IMR-90 (cell line): Measurements from ENCODE around the gene KCNK15. TPM values are rescaled to one million over a fixed set of nuclear protein-coding genes. Genes with fewer than 3 reads are reported as not detected.

Experiments used
- ATAC-seq: fragments of 200-7000 bp; cut with Tn5 transposase; 2 replicates; pipeline ENCODE4 v1.9.1; 2020; ENCODE audit warnings: low read depth, mild to moderate bottlenecking, moderate library complexity
- BruUV-seq: library from RNA; stranded (reverse); fragments of 400-500 nt; replicated peaks from 2 replicates; lab custom pipeline; 2021; lab: Mats Ljungman, UMichigan
- CTCF ChIA-PET: fragments of 300-600 bp; formaldehyde crosslinking; extraction: SDS; loops from one replicate; lab custom pipeline; 2021; ENCODE audit warnings: antibody characterized with exemption; lab: Yijun Ruan, JAX
- POLR2A ChIA-PET: fragments of 300-600 bp; sonication (Branson Sonifier 250); formaldehyde crosslinking; loops from one replicate; lab custom pipeline; 2022; ENCODE audit warnings: antibody characterized with exemption; ENCODE audit not compliant: unreplicated experiment; lab: Charles Lee
- DNase-seq: peaks from one replicate; pipeline ENCODE4 v3.0.0; 2013
- H2AFZ ChIP-seq: replicated peaks from 2 replicates; pipeline ENCODE3; 2013; ENCODE audit warnings: low read length, mild to moderate bottlenecking; ENCODE audit not compliant: poor library complexity
- H2AK5ac ChIP-seq: 2 replicates; pipeline ENCODE4 v1.6.1; 2013; ENCODE audit warnings: low read depth, low read length, inconsistent platforms
- H2AK9ac ChIP-seq: replicated peaks from 2 replicates; pipeline ENCODE3; 2013; ENCODE audit warnings: mild to moderate bottlenecking, low read depth, low read length, moderate library complexity; ENCODE audit not compliant: poor library complexity
- H2BK120ac ChIP-seq: 2 replicates; pipeline ENCODE4 v1.6.1; 2013; ENCODE audit warnings: low read depth, low read length, inconsistent platforms
- H2BK15ac ChIP-seq: 3 replicates; pipeline ENCODE4 v1.6.1; 2013; ENCODE audit warnings: low read depth, low read length, inconsistent platforms
- H2BK20ac ChIP-seq: 2 replicates; pipeline ENCODE4 v1.6.1; 2013; ENCODE audit warnings: low read depth, mild to moderate bottlenecking, inconsistent platforms, low read length, moderate library complexity
- H2BK5ac ChIP-seq: 2 replicates; pipeline ENCODE4 v1.6.1; 2013; ENCODE audit warnings: mild to moderate bottlenecking, low read depth, low read length, inconsistent platforms; ENCODE audit not compliant: poor library complexity, severe bottlenecking
- H3K14ac ChIP-seq: replicated peaks from 2 replicates; pipeline ENCODE4 v1.6.1; 2013; ENCODE audit warnings: low read depth, low read length, inconsistent platforms
- H3K18ac ChIP-seq: 2 replicates; pipeline ENCODE4 v1.6.1; 2013; ENCODE audit warnings: low read depth, low read length, control low read depth
- H3K23ac ChIP-seq: 2 replicates; pipeline ENCODE4 v1.6.1; 2013; ENCODE audit warnings: low read depth, low read length, inconsistent platforms
- H3K27ac ChIP-seq: 2 replicates; pipeline ENCODE4 v1.5.1; 2013; ENCODE audit warnings: mild to moderate bottlenecking, control low read depth, low read length; ENCODE audit not compliant: insufficient read depth
- H3K27me3 ChIP-seq: 2 replicates; pipeline ENCODE4 v1.6.1; 2013; ENCODE audit warnings: low read length; ENCODE audit not compliant: control insufficient read depth, insufficient read depth
- H3K36me3 ChIP-seq: 2 replicates; pipeline ENCODE4 v1.6.1; 2013; ENCODE audit warnings: low read length, mixed read lengths; ENCODE audit not compliant: control insufficient read depth, insufficient read depth
- H3K4ac ChIP-seq: 2 replicates; pipeline ENCODE4 v1.6.1; 2013; ENCODE audit warnings: low read depth, low read length, inconsistent platforms
- H3K4me1 ChIP-seq: 2 replicates; pipeline ENCODE4 v1.6.1; 2013; ENCODE audit warnings: low read length, mixed read lengths; ENCODE audit not compliant: control insufficient read depth, insufficient read depth
- H3K4me2 ChIP-seq: 2 replicates; pipeline ENCODE4 v1.6.1; 2013; ENCODE audit warnings: low read depth, mild to moderate bottlenecking, control low read depth, low read length, moderate library complexity
- H3K4me3 ChIP-seq: 2 replicates; pipeline ENCODE4 v1.5.1; 2013; ENCODE audit warnings: low read depth, mild to moderate bottlenecking, control low read depth, low read length, moderate library complexity; ENCODE audit not compliant: insufficient read depth
- H3K56ac ChIP-seq: 2 replicates; pipeline ENCODE4 v1.6.1; 2013; ENCODE audit warnings: low read length, inconsistent platforms; ENCODE audit not compliant: insufficient read depth; ENCODE audit errors: extremely low read depth
- H3K79me1 ChIP-seq, 2 experiments: 2 replicates each; pipeline ENCODE4 v1.6.1; 2013; ENCODE audit warnings: low read length in 2 of 2, inconsistent platforms in 1 of 2, low read depth in 1 of 2
- H3K9ac ChIP-seq: 2 replicates; pipeline ENCODE4 v1.6.1; 2013; ENCODE audit warnings: low read depth, low read length, control low read depth
- H3K9me1 ChIP-seq: 2 replicates; pipeline ENCODE4 v1.6.1; 2013; ENCODE audit warnings: low read length, inconsistent platforms; ENCODE audit not compliant: insufficient read depth
- H3K9me3 ChIP-seq: 2 replicates; pipeline ENCODE4 v1.6.1; 2013; ENCODE audit warnings: low read length; ENCODE audit not compliant: control insufficient read depth, insufficient read depth
- H4K20me1 ChIP-seq: 2 replicates; pipeline ENCODE4 v1.6.1; 2013; ENCODE audit warnings: low read length, inconsistent platforms; ENCODE audit not compliant: insufficient read depth
- H4K5ac ChIP-seq: 2 replicates; pipeline ENCODE4 v1.6.1; 2013; ENCODE audit warnings: mild to moderate bottlenecking, low read depth, low read length, control low read depth
- H4K8ac ChIP-seq, 2 experiments: 2 replicates each; pipeline ENCODE4 v1.6.1; 2013; ENCODE audit warnings: low read depth in 2 of 2, low read length in 2 of 2, control low read depth in 1 of 2, inconsistent platforms in 1 of 2
- H4K91ac ChIP-seq: 2 replicates; pipeline ENCODE4 v1.6.1; 2013; ENCODE audit warnings: low read depth, low read length, inconsistent platforms; ENCODE audit not compliant: insufficient read depth
- BHLHE40 ChIP-seq: fragments of 150-350 bp; IDR thresholded peaks from 2 replicates; pipeline ENCODE4 v1.6.1; 2016; ENCODE audit warnings: mild to moderate bottlenecking, low read depth, low read length
- MAFK ChIP-seq: IDR thresholded peaks from 2 replicates; pipeline ENCODE4 v1.6.1; 2012; ENCODE audit warnings: low read depth, low read length, improper control_type of control experiment
- NFE2L2 ChIP-seq: fragments of 150-350 bp; IDR thresholded peaks from 2 replicates; pipeline ENCODE4 v1.6.1; 2016; ENCODE audit warnings: low read depth, mild to moderate bottlenecking, low read length
- RCOR1 ChIP-seq: IDR thresholded peaks from 2 replicates; pipeline ENCODE4 v1.6.1; 2012; ENCODE audit warnings: mild to moderate bottlenecking, low read length, improper control_type of control experiment; ENCODE audit not compliant: insufficient replicate concordance
- WGBS, 2 experiments: methylation state at CpG; one replicate each; pipeline versions ENCODE4 v1.1.5 to v1.1.7; 2013; ENCODE audit warnings: missing lambda C conversion rate in 2 of 2; ENCODE audit not compliant: insufficient read length in 1 of 2; ENCODE audit errors: extremely low coverage in 2 of 2; 5-methylcytosine and 5-hydroxymethylcytosine counted together
- dilution Hi-C: fragments of 300-500 bp; cut with HindIII; formaldehyde crosslinking; loops from one replicate; pipeline ENCODE4 v1.14.3; 2018; ENCODE audit warnings: low sequenced_read_pairs; ENCODE audit not compliant: unreplicated experiment
- in situ Hi-C: fragments of 300-500 bp; cut with MboI; formaldehyde crosslinking; loops from 3 replicates; pipeline ENCODE4 v1.14.3; 2019; ENCODE audit warnings: low sequenced_read_pairs, inconsistent platforms, mixed read lengths
- intact Hi-C: fragments of 100-400 bp; cut with micrococcal nuclease; formaldehyde crosslinking; loops from 2 replicates; pipeline ENCODE4 v1.10.0; 2022
- polyA plus RNA-seq, 3 experiments: library from polyadenylated mRNA; depleted of rRNA; stranded (reverse); fragments of >200 nt; gene quantifications; 2 replicates each; pipeline ENCODE4 v1.2.3, GENCODE V29; 2012; ENCODE audit warnings: low replicate concordance in 1 of 3
- total RNA-seq: library from RNA; depleted of rRNA; stranded (reverse); fragments of >200 nt; gene quantifications from 2 replicates; pipeline ENCODE4 v1.2.3, GENCODE V29; 2012

Gene KCNK15
- total and polyA plus RNA-seq, 2 of the 4 experiments (the other 2 are of a cell fraction) = not detected

DNA sequence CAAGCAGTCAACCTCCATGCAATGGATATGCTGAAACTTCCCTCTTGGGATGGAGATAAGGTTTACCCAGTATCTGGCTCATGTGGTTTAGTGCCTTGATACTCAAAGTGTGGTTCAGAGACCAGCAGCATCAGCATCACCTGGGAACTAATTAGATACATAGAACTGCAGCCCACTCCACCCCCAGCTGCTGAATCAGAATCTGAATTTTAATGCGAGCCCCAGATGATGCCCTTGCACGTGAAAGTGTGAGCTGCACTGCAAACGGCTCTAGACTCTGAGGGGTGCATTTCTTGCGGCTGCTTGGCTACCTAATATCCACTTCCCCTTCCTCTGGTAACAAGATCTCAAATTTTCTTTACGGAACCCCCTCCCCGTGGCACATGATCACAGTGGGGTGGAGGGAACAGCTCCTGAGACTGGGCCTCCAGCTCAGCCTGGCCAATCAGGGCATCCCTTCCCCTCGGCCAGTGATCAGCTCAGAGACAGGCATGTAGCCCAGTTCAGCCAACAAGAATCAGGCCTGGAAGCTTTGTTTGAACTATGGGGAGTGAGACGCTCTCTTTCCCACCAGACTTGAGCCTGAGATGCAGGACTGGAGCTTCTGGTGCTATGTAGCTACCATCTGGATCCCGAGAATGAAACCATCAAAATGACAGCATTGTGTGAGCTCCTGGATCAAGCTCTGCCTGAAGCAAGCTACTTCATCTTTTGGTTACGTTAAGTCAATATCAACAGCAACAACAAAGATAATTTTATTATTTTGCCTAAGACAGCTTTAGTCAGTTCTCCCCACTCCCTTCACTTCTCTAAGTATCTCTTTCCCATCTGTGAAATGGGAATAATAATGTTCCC is 12.8 kb downstream of the KCNK15 start:
- Histone ChIP-seq H3K4me2 (no peak overlapping the region), H3K4ac (no peak overlapping the region), H3K9me3 (no peaks in the 10 kb centered on the region), H3K14ac (no peak overlapping the region), H2BK120ac (no peak overlapping the region), H4K8ac (no peak overlapping the region), H3K4me1 (no peaks in the 10 kb centered on the region), H4K5ac (no peak overlapping the region), H3K56ac (no peak overlapping the region), H3K4me3 (no peak overlapping the region), H3K27ac (no peak overlapping the region), H3K27me3 (peaks cover 30% of the 10 kb centered on the region), H3K18ac (no peak overlapping the region), H3K36me3 (no peaks in the 10 kb centered on the region), H2AK9ac (no peak overlapping the region), H3K23ac (no peak overlapping the region), H4K20me1 (no peaks in the 10 kb centered on the region), H2BK5ac (no peak overlapping the region), H2AK5ac (no peak overlapping the region), H3K9me1 (no peaks in the 10 kb centered on the region), H2BK20ac (no peak overlapping the region), H2AFZ (no peak overlapping the region), H2BK15ac (no peak overlapping the region), H4K91ac (no peak overlapping the region), H3K79me1 (no peaks in the 10 kb centered on the region), H3K9ac (no peak overlapping the region)
- TF ChIP-seq NFE2L2 (no peak), BHLHE40 (no peak), RCOR1 (no peak), MAFK (no peak)
- no peak for ATAC-seq
- dilution Hi-C loops = no loop called here
- no TSS peak for BruUV-seq
- in situ Hi-C loops = no loop called here
- ChIA-PET POLR2A (no interaction called here), CTCF (no interaction called here)
- WGBS, 2 experiments = 32% methylated on average over 2 of the region's 10 CpGs; no CpG with 5 or more reads in 1 of the 2 experiments
- DNase-seq = no peak
- intact Hi-C loops = no loop called here
